Stimulated activated CD8-positive, alpha-beta memory T cell treated with anti-CD3 and anti-CD28 coated beads, Interleukin-12 subunit alpha, Interleukin-12 subunit beta, amount 100 ng/mL, for 1 hour (primary cell): ENCODE results near the gene CFAP45.

Experiments used
- DNase-seq: peaks from one replicate; pipeline ENCODE4 v3.0.0-alpha.2; 2020; ENCODE audit warnings: low read depth

CFAP45 gene

GRCh38 chr1:159853417-159854115 is 46.4 kb downstream of the CFAP45 start:
- no peak for DNase-seq

- DNase-seq: no peak
Observed at GRCh38 chr1:159851407-159851806, 48.6 kb downstream of the CFAP45 start.

GRCh38 chr1:159849626-159850366 is 50.2 kb downstream of the CFAP45 start:
- no peak for DNase-seq

GRCh38 chr1:159848326-159848725 is 51.6 kb downstream of the CFAP45 start:
- DNase-seq: no peak

GRCh38 chr1:159847231-159847630 is 52.7 kb downstream of the CFAP45 start:
- no peak for DNase-seq

- DNase-seq: no peak
Observed at GRCh38 chr1:159845751-159846629, 54.0 kb downstream of the CFAP45 start.

- DNase-seq: no peak
Observed at GRCh38 chr1:159843459-159843858, 56.5 kb downstream of the CFAP45 start.

GRCh38 chr1:159841749-159842148 is 58.2 kb downstream of the CFAP45 start:
- no peak for DNase-seq

GRCh38 chr1:159839116-159839849 is 60.7 kb downstream of the CFAP45 start:
- DNase-seq: no peak

- DNase-seq: no peak
Observed at GRCh38 chr1:159838715-159839114, 61.2 kb downstream of the CFAP45 start.

- no peak for DNase-seq
Observed at GRCh38 chr1:159835862-159836525, 64.0 kb downstream of the CFAP45 start.

GRCh38 chr1:159835356-159835755 is 64.6 kb downstream of the CFAP45 start:
- no peak for DNase-seq

GRCh38 chr1:159832309-159832708 is 67.7 kb downstream of the CFAP45 start:
- no peak for DNase-seq

- no peak for DNase-seq
Observed at GRCh38 chr1:159831412-159832141, 68.4 kb downstream of the CFAP45 start.

- DNase-seq: no peak
Observed at GRCh38 chr1:159830722-159831121, 69.2 kb downstream of the CFAP45 start.

GRCh38 chr1:159829822-159830465 is 70.0 kb downstream of the CFAP45 start:
- no peak for DNase-seq

GRCh38 chr1:159829273-159829634 is 70.7 kb downstream of the CFAP45 start:
- DNase-seq: no peak

- no peak for DNase-seq
Observed at GRCh38 chr1:159828581-159829272, 71.2 kb downstream of the CFAP45 start.

GRCh38 chr1:159828176-159828575 is 71.8 kb downstream of the CFAP45 start:
- no peak for DNase-seq

GRCh38 chr1:159827549-159827948 is 72.4 kb downstream of the CFAP45 start:
- DNase-seq: no peak
